Measurements from ENCODE around the gene NEURL1. TPM values are rescaled to one million over a fixed set of nuclear protein-coding genes. Genes with fewer than 3 reads are reported as not detected.
A peak's percentile ranks its signal among the peaks of the same experiment; 100 is the strongest.

The NEURL1 gene
- total RNA-seq, 1 donor, result 0.27 TPM

GRCh38 chr10:103581499-103581898 is 88.0 kb downstream of the NEURL1 start:
- no peak for DNase-seq (ENCODE audit: low read depth)
- no peak for TF ChIP-seq CTCF (IDR thresholded peaks at IDR 0.05; ENCODE audit: insufficient read depth, low read length)
- H3K4me3 ChIP-seq (ENCODE audit: low read depth, low read length), result no peak overlapping the region

- DNase-seq (ENCODE audit: low read depth), result no peak
- H3K4me3 ChIP-seq (ENCODE audit: low read depth, low read length), result no peak overlapping the region
- TF ChIP-seq CTCF (IDR thresholded peaks at IDR 0.05; ENCODE audit: insufficient read depth, low read length), result no peak
These were observed 89.0 kb downstream of the NEURL1 start for GRCh38 chr10:103582331-103583123.

- no peak overlapping the region for H3K4me3 ChIP-seq (ENCODE audit: low read depth, low read length)
- DNase-seq (ENCODE audit: low read depth), result no peak
- no peak for TF ChIP-seq CTCF (IDR thresholded peaks at IDR 0.05; ENCODE audit: insufficient read depth, low read length)
These were observed 90.3 kb downstream of the NEURL1 start for GRCh38 chr10:103583871-103584215.

GRCh38 chr10:103584216-103585010 is 90.9 kb downstream of the NEURL1 start:
- no peak for TF ChIP-seq CTCF (IDR thresholded peaks at IDR 0.05; ENCODE audit: insufficient read depth, low read length)
- H3K4me3 ChIP-seq (ENCODE audit: low read depth, low read length), result peak overlapping the region; percentile 22
- no peak for DNase-seq (ENCODE audit: low read depth)

- H3K4me3 ChIP-seq (ENCODE audit: low read depth, low read length), result no peak overlapping the region
- DNase-seq (ENCODE audit: low read depth), result no peak
- TF ChIP-seq CTCF (IDR thresholded peaks at IDR 0.05; ENCODE audit: insufficient read depth, low read length), result no peak
These were observed 91.5 kb downstream of the NEURL1 start for GRCh38 chr10:103585011-103585405.

- TF ChIP-seq CTCF (IDR thresholded peaks at IDR 0.05; ENCODE audit: insufficient read depth, low read length), result no peak
- no peak overlapping the region for H3K4me3 ChIP-seq (ENCODE audit: low read depth, low read length)
- DNase-seq (ENCODE audit: low read depth), result no peak
These were observed 93.6 kb downstream of the NEURL1 start for GRCh38 chr10:103587073-103587472.

All from fibroblast of the aortic adventitia (primary cell).